ENCODE data around the gene SLC34A3. TPM values are rescaled to one million over a fixed set of nuclear protein-coding genes. Genes with fewer than 3 reads are reported as not detected.

SLC34A3 gene
- total and polyA plus RNA-seq, 2 of the 8 experiments (the other 6 are each of a cell fraction or from before 2014, with no cell fraction given) = 0.08 TPM; not detected in 1

GRCh38 chr9:137190315-137190856, 40.3 kb upstream of the SLC34A3 start:
- H2AFZ ChIP-seq (ENCODE audit: low read length) = no peak overlapping the region
- H3K36me3 ChIP-seq (ENCODE audit: control insufficient read depth in 2 of 4, insufficient read depth in 4 of 4, low read length in 3 of 4) = peaks cover 0 to 4% (median 1%) of the 10 kb centered on the region in 4 experiments; a peak in 2 of 8 replicates
- POLR2A ChIA-PET (ENCODE audit: partially characterized antibody) = interaction anchor here (0.6 to 11.0 kb wide), 10 partner anchors 9 to 50 kb away, joined by 3 to 107 read pairs (median 16); partner anchors contain the start of genes CYSRT1, NDOR1, RNF224 and TMEM203
- CTCF ChIA-PET (ENCODE audit: partially characterized antibody) = interaction anchor here (0.7 to 14.0 kb wide), 13 partner anchors 8 to 150 kb away, joined by 3 to 204 read pairs (median 5); partner anchors contain the start of genes CYSRT1, LRRC26, NDOR1 and NELFB
- no peak overlapping the region for H3K56ac ChIP-seq (replicated peaks; ENCODE audit: insufficient read length, low read depth, low read length)
- no peak overlapping the region for H3K23ac ChIP-seq (ENCODE audit: insufficient read length)
- H3K23me2 ChIP-seq (ENCODE audit: low read depth, low read length) = peaks cover 8% of the 10 kb centered on the region; the same call in 1 of the 2 replicates
- H3K27ac ChIP-seq (ENCODE audit: low read depth, low read length) = no peak overlapping the region
- no peak overlapping the region for H3K14ac ChIP-seq (ENCODE audit: insufficient read length)
- H3K9ac ChIP-seq (replicated peaks in 1 of 4; ENCODE audit: extremely low read depth in 1 of 4, low read depth in 3 of 4, low read length in 3 of 4) = no peak overlapping the region
- no peak overlapping the region; a peak in 1 of 4 replicates for H3K4me2 ChIP-seq (ENCODE audit: insufficient read depth in 1 of 2, low read depth in 2 of 2, low read length in 2 of 2)
- H4K8ac ChIP-seq (ENCODE audit: extremely low read depth, insufficient read depth, low read length) = 0 out of 2 replicates have a peak overlapping the region, but pooled peaks have one; percentile 71
- no peak overlapping the region for H2BK120ac ChIP-seq (replicated peaks; ENCODE audit: low read depth, low read length)
- H4K91ac ChIP-seq (replicated peaks; ENCODE audit: insufficient read length, low read length) = no peak overlapping the region
- H4K20me1 ChIP-seq (replicated peaks in 1 of 2; ENCODE audit: control insufficient read depth in 1 of 2, insufficient read depth in 2 of 2, low read length in 2 of 2) = peaks cover 15 to 33% of the 10 kb centered on the region in 2 experiments
- H3K79me1 ChIP-seq (ENCODE audit: low read depth, low read length) = peaks cover 11% of the 10 kb centered on the region
- no peak overlapping the region for H3K4ac ChIP-seq (replicated peaks; ENCODE audit: insufficient read length, low read depth, low read length)
- H3K4me1 ChIP-seq (replicated peaks in 1 of 4; ENCODE audit: control insufficient read depth in 3 of 4, insufficient read depth in 4 of 4, low read length in 3 of 4) = peaks cover 0 to 30% (median 10%) of the 10 kb centered on the region in 4 experiments; a peak in 6 of 7 replicates
- no peaks in the 10 kb centered on the region; a peak in 1 of 7 replicates for H3K27me3 ChIP-seq (replicated peaks in 1 of 4; ENCODE audit: control insufficient read depth in 3 of 4, extremely low read depth in 1 of 4, insufficient read depth in 3 of 4, low read length in 3 of 4)
- no peaks in the 10 kb centered on the region for H3K9me3 ChIP-seq (ENCODE audit: insufficient read depth in 2 of 2, low read depth in 1 of 2, low read length in 1 of 2)
- no peak overlapping the region for H3K4me3 ChIP-seq (ENCODE audit: extremely low read depth in 1 of 4, insufficient read depth in 2 of 4, low read depth in 3 of 4, low read length in 4 of 4)
- no peak overlapping the region for H4K5ac ChIP-seq (ENCODE audit: insufficient read length, low read depth, low read length)
- DNase-seq (ENCODE audit: low read depth in 1 of 2, low spot score in 2 of 2) = no peak
- H2AK5ac ChIP-seq (ENCODE audit: low read depth, low read length) = no peak overlapping the region
- H2BK5ac ChIP-seq (ENCODE audit: low read depth, low read length) = no peak overlapping the region
- H2BK20ac ChIP-seq (ENCODE audit: low read length) = no peak overlapping the region
- peaks cover 0 to 34% of the 10 kb centered on the region in 2 experiments; a peak in 2 of 4 replicates for H3K79me2 ChIP-seq (ENCODE audit: control insufficient read depth in 1 of 2, insufficient read depth in 2 of 2, low read length in 2 of 2)
- H2BK12ac ChIP-seq (ENCODE audit: low read depth, low read length) = no peak overlapping the region
- H3K18ac ChIP-seq (ENCODE audit: extremely low read depth, low read length) = no peak overlapping the region
- H2BK15ac ChIP-seq (ENCODE audit: low read length) = no peak overlapping the region
- 84% methylated on average over 5 of the region's 9 CpGs; no CpG with 5 or more reads in 1 of the 2 experiments for WGBS, 2 experiments (ENCODE audit: extremely low coverage in 1 of 2, insufficient coverage in 1 of 2, insufficient read length in 1 of 2, insufficient replicate concordance in 2 of 2, low coverage in 1 of 2, low lambda C conversion rate in 2 of 2, missing lambda C conversion rate in 1 of 2)
- no peak for FAIRE-seq
- TF ChIP-seq SP1 (IDR thresholded peaks at IDR 0.05; ENCODE audit: low read depth, low read length) (no peak), FOSL1 (IDR thresholded peaks at IDR 0.05; ENCODE audit: insufficient read depth, low read depth, low read length) (no peak), TBP (IDR thresholded peaks at IDR 0.05; ENCODE audit: low read depth, low read length) (no peak), JUN (IDR thresholded peaks at IDR 0.05; ENCODE audit: low read depth, low read length) (no peak), TAF1 (IDR thresholded peaks at IDR 0.05; ENCODE audit: low read depth, low read length) (no peak), POLR2AphosphoS5 (IDR thresholded peaks at IDR 0.05; ENCODE audit: low read depth, low read length) (no peak), POLR2A (IDR thresholded peaks at IDR 0.05; ENCODE audit: control extremely low read depth in 1 of 2, low read depth in 2 of 2, low read length in 2 of 2) (no peak), RAD21 (IDR thresholded peaks at IDR 0.05 in 1 of 2, conservative IDR thresholded peaks at IDR 0.05 in 1 of 2; ENCODE audit: low read depth in 2 of 2, low read length in 2 of 2) (no peak; a peak in 1 of 4 replicates), ATF2 (IDR thresholded peaks at IDR 0.05; ENCODE audit: low read length) (no peak), SIX5 (IDR thresholded peaks at IDR 0.05; ENCODE audit: low read depth, low read length) (no peak)

Measured in H1 (cell line).